ENCODE measurements around the gene CAP2.

Gene CAP2

GRCh38 chr6:17392978-17393891 lies at the start of gene CAP2:
CAP2 (plus strand) TSS chr6:17393595; CDS start chr6:17421556, 27,961 bp downstream.
- no peak for DNase-seq

- no peak for DNase-seq
These were observed 46.4 kb upstream of the CAP2 start for GRCh38 chr6:17347012-17347411.

DNA sequence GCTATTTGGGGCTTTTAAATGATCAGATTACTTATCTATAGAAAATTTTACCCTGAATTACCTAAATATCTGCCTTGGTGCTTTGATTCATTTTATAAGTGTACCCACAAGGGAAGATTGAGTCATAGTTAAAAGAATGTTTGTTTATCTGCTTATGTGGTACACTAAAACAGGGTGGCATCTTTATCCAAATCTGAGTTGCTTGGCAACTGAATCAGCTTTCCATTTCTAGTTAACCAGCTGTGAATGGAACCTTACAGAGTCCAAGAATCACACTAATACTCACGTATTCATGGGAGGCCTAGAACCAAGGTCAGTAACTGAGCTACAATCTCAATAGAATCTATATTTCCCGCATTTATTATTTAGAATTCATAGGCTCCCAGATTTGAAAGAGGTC lies 44.0 kb upstream of the CAP2 start:
- no peak for DNase-seq

DNA sequence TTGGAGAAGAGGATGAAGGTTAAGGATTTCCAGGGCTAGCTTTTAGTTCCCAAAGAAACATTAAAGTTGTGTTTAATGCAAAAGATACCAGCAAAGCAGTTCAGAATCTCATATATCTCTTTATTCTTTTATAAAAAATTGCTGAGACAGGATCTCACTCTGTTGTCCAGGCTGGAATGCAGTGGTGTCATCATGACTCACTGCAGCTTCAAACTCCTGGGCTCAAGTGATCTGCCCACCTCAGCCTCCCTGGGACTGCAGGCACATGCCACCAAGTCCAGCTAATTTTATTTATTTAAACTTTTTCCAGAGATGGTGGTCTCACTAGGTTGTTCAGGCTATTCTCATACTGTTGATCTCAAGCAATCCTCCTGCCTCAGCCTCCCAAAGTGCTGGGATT lies 41.1 kb upstream of the CAP2 start:
- no peak for DNase-seq

- no peak for DNase-seq
These were observed 39.8 kb upstream of the CAP2 start for GRCh38 chr6:17353440-17354175.

DNA sequence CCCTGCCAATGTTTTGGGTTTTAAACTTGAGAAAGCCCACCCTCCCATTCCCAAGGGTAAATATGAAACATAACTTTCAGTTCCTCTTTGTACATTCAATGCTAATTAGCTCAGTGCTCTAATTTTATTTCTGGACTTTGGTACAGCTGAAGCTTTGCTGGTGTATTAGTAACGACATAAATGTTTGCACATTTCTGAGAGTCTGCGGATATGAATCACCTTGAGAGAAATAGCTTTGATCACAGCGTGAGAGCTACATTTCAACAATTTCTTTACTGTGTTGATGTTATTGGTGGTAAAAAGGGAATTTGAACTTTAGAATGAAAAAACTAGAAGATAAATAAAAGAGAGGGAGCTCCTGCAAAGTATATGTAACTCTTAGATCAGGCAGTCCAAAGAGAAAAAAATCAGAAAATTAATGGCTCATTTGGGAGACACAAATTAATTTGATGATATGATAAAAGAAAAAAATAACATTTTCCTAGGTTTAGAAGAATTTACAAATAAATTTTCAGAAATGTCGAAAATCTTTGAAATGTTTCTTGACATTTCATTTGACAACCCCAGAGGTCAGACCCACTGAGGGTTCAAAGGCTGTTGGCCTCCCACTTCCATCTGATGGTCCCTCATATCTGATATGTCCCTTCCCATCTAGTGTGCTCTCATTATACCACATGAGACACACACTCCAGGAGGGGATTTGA lies 38.5 kb upstream of the CAP2 start:
- DNase-seq, result no peak

GRCh38 chr6:17355404-17355774 lies 38.0 kb upstream of the CAP2 start:
- DNase-seq, result no peak

DNA sequence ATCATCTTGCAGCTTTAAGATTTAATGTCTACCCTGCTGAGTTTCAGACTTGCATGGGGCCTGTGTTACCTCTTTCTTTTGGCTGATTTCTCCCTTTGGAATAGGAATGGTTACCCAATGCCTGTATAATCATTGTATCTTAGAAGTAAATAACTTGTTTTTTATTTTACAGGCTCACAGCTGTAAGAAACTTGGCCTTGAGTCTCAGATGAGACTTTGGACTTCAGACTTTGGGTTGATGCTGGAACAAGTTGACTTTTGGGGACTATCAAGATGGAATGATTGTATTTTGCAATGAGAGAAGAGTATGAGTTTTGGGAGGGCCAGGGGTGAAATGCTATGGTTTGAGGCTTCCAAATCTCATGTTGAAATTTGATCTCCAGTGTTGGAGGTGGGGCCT lies 34.9 kb upstream of the CAP2 start:
- no peak for DNase-seq

- no peak for DNase-seq
These were observed 32.8 kb upstream of the CAP2 start for GRCh38 chr6:17360564-17360963.

GRCh38 chr6:17361013-17361412 lies 32.4 kb upstream of the CAP2 start:
- DNase-seq, result no peak

DNA sequence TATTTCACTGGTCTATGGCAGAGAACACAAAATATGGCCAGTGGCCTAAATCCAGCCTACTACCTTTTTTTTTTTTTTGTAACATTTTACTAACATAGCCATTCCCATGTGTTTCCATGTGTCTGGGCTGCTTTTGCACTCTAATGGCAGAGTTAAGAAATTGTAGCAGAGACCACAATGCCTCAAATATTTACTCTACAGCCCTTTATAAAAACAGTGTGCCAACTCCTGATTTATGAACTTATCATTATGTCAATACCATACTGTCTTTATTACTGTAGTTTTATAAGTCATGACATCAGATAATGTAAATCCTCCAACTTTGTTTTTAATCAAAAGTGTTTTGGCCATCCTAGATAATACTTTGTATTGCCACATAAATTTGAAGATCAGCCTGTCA lies 27.4 kb upstream of the CAP2 start:
- DNase-seq, result no peak

GRCh38 chr6:17367868-17368267 lies 25.5 kb upstream of the CAP2 start:
- DNase-seq, result no peak

- DNase-seq, result no peak
These were observed 11.8 kb upstream of the CAP2 start for GRCh38 chr6:17381424-17382147.

GRCh38 chr6:17385660-17386059 lies 7.7 kb upstream of the CAP2 start:
- DNase-seq, result no peak

DNA sequence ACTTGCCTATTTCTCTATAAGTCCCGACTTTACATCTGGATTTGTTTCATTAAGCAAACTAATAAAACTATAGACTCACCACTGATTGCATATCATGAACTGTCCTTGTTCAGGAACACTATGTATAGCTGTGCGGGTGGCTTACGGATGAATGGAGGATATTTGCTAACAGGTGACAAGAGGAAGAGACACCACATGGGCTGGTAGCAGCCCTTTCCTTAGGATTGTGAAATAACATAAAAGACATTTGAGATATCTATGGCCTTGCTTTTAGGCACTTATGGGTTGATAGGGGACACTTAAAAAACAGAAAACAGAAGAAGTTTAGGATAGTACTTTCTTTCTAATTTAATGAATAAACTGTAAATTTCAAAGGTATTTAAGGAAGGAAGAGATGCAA lies 5.0 kb upstream of the CAP2 start:
- DNase-seq, result no peak

GRCh38 chr6:17389274-17389847 lies 4.0 kb upstream of the CAP2 start:
- no peak for DNase-seq

- no peak for DNase-seq
These were observed 3.1 kb upstream of the CAP2 start for GRCh38 chr6:17390276-17390675.

DNA sequence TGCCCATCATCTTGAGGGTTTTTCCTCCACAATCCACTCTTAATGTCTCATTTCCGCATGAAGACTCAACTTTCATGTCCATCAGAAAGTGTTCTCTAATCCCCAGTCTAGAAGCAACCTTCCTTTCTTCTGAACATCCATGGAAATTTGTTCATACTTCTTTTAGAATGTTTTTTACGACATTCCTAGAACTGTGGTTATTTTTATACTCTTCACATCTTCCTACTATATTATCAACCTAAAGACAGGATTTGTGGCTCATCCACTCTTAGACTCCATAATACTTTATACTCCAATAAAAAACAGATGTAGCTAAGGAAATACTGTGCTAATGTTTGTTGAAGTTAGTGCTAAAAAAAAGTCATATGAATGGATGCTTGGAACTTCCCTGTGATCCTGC lies 1.4 kb upstream of the CAP2 start:
- no peak for DNase-seq

DNA sequence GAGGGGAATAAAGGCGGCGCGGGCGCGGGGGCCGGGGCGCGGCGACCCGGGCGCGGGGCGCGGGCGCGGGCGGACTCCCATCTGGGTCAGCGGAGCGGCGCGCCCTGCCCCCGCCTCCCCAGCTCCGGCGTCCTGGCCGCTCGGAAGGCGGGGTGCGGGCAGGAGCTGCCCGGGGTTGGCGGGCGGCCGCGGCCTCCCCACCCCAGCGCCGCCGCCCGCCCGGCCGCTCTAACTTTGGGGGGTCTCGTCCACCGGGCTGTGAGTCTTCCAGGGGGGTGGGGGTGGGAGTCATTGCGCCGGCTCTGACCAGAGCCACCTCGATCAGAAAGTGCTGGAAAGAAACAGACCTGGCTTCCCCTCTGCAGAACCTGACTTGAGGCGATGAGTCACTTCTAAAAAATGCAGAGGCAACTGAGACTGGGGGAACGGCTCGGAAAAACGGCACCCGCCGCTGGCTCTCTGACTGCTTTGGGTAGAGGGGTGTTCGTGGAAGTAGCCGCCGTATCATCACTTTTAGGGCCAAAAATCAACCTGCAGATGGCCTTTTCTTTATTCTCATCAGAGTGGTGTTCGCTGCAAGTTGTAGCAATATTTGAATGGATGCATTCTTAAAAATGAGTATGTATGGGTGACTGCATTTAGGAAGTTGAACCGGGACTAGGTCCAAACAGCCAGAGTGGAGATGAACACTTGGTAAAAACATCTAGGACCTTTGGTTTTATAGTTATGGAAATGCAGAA lies 667 bp downstream of the CAP2 start:
- DNase-seq, result no peak

GRCh38 chr6:17395112-17395511 lies 1.7 kb downstream of the CAP2 start:
- no peak for DNase-seq

- DNase-seq, result no peak
These were observed 2.9 kb downstream of the CAP2 start for GRCh38 chr6:17396256-17396655.

DNA sequence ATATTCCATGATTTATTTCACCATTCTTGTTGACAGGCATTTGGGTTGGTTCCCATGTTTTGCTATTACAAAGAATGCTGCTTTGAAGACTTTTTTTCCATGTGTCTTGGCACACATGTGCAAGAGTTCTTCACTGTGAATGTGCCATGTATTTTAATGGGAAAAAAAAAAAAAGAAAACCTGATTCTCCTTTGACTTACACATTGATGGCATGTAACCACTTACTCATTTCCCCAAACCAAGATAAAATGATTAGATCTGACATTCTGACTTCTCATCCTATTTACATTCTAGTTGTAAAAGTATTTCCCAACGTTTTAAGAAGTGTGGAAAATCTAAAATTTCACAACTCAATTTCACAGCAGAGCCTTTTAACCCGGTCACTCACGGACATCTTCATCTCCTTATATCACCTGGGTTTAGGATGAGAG lies 4.4 kb downstream of the CAP2 start:
- DNase-seq, result no peak

Data from AML-193 (cell line).